Gastroesophageal sphincter (tissue), 3 donors: ENCODE results near the gene HLA-DQA1.

ENCODE experiments used
- EP300 ChIP-seq: sonication (generic); formaldehyde crosslinking; IDR thresholded peaks from one replicate; pipeline ENCODE4 v1.6.1; 2017; ENCODE audit warnings: antibody characterized with exemption, mild to moderate bottlenecking
- POLR2A ChIP-seq, 2 donors: fragments of 450-650 bp; IDR thresholded peaks; one replicate each; pipeline ENCODE4 v1.6.1; 2017; ENCODE audit warnings: antibody characterized with exemption in 2 of 2, mild to moderate bottlenecking in 2 of 2, moderate library complexity in 1 of 2
- POLR2AphosphoS5 ChIP-seq: sonication (generic); formaldehyde crosslinking; IDR thresholded peaks from one replicate; pipeline ENCODE4 v1.6.1; 2017; ENCODE audit warnings: antibody characterized with exemption
- TF ChIP-seq, protein P1 (sequence below), 4 experiments: fragments of 200-600 bp in 2 of 4; fragments of 450-650 bp in 2 of 4; sonication (generic) in 1 of 4; IDR thresholded peaks; one replicate each; pipeline ENCODE4 v1.5.1; 2017 to 2019; ENCODE audit warnings: antibody characterized with exemption in 4 of 4, mild to moderate bottlenecking in 2 of 4, moderate library complexity in 2 of 4

GRCh38 chr6:32607263-32607987 is 29.8 kb upstream of the HLA-DQA1 start:
- TF ChIP-seq, protein P1, sequence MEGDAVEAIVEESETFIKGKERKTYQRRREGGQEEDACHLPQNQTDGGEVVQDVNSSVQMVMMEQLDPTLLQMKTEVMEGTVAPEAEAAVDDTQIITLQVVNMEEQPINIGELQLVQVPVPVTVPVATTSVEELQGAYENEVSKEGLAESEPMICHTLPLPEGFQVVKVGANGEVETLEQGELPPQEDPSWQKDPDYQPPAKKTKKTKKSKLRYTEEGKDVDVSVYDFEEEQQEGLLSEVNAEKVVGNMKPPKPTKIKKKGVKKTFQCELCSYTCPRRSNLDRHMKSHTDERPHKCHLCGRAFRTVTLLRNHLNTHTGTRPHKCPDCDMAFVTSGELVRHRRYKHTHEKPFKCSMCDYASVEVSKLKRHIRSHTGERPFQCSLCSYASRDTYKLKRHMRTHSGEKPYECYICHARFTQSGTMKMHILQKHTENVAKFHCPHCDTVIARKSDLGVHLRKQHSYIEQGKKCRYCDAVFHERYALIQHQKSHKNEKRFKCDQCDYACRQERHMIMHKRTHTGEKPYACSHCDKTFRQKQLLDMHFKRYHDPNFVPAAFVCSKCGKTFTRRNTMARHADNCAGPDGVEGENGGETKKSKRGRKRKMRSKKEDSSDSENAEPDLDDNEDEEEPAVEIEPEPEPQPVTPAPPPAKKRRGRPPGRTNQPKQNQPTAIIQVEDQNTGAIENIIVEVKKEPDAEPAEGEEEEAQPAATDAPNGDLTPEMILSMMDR (IDR thresholded peaks at IDR 0.05), result no peak
- no peak for TF ChIP-seq POLR2A (IDR thresholded peaks at IDR 0.05)
- TF ChIP-seq POLR2AphosphoS5, result no peak
- TF ChIP-seq EP300, result no peak
